Fibroblast of villous mesenchyme (primary cell): ENCODE data around the gene RHOH. TPM values are rescaled to one million over a fixed set of nuclear protein-coding genes. Genes with fewer than 3 reads are reported as not detected.
A peak's percentile ranks its signal among the peaks of the same experiment; 100 is the strongest.

Experiments
- DNase-seq: peaks from one replicate; pipeline ENCODE4 v3.0.0-alpha.2; 2010; ENCODE audit warnings: low read depth
- H3K4me3 ChIP-seq: 2 replicates; pipeline ENCODE4 v1.5.1; 2011; ENCODE audit warnings: low read depth, mild to moderate bottlenecking, low read length
- CTCF ChIP-seq: IDR thresholded peaks from 2 replicates; pipeline ENCODE4 v1.5.1; 2012; ENCODE audit warnings: low read depth, mild to moderate bottlenecking, low read length; ENCODE audit not compliant: insufficient read depth
- total RNA-seq: library from RNA; depleted of rRNA; stranded (reverse); fragments of >200 nt; gene quantifications from 2 replicates; pipeline ENCODE4 v1.2.3, GENCODE V29; 2012

RHOH gene
- total RNA-seq, 1 donor: not detected

GRCh38 chr4:40205259-40206198 lies 8.7 kb downstream of the RHOH start:
- TF ChIP-seq CTCF: no peak

GRCh38 chr4:40206426-40206825 lies 9.6 kb downstream of the RHOH start:
- TF ChIP-seq CTCF: no peak
- DNase-seq: no peak
- H3K4me3 ChIP-seq: no peak overlapping the region

More at GRCh38 chr4:40205259-40206198, 8.7 kb downstream of the RHOH start:
- H3K4me3 ChIP-seq: no peak overlapping the region
- DNase-seq: no peak

- no peak for DNase-seq
- no peak overlapping the region for H3K4me3 ChIP-seq
- TF ChIP-seq CTCF: no peak
Observed at GRCh38 chr4:40209401-40209800, 12.6 kb downstream of the RHOH start.

GRCh38 chr4:40210776-40211175 lies 13.9 kb downstream of the RHOH start:
- H3K4me3 ChIP-seq: no peak overlapping the region
- no peak for DNase-seq
- no peak for TF ChIP-seq CTCF

GRCh38 chr4:40211224-40212185 lies 14.7 kb downstream of the RHOH start:
- no peak for TF ChIP-seq CTCF
- no peak overlapping the region for H3K4me3 ChIP-seq
- DNase-seq: peak; percentile 90

GRCh38 chr4:40212674-40213527 lies 16.1 kb downstream of the RHOH start:
- DNase-seq: peak; percentile 74
- H3K4me3 ChIP-seq: no peak overlapping the region
- TF ChIP-seq CTCF: no peak
